Measurements from ENCODE around the gene DPYD. TPM values are rescaled to one million over a fixed set of nuclear protein-coding genes. Genes with fewer than 3 reads are reported as not detected.
A peak's percentile ranks its signal among the peaks of the same experiment; 100 is the strongest.

Gene DPYD
- total and polyA plus RNA-seq, 7 experiments from 2014 or later, result 52.6 to 87.2 (median 57.4) TPM

DNA sequence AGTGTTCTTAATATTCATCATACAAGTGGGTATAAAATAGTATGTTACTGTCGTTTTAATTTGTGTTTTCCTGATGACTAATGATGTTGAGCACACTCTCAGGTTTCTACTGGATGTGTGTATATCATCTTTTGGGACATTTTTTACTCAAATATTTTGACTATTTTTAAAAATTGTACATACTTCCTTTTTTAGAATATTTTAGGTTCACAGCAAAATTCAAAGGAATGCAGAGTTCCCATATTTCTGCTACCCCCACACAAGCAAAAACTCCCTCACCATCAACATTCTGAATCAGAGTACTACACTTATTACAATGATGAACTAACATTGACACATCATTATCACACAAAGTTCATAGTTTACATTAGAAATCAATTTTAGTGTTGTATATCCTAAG lies 114.5 kb downstream of the DPYD start:
- H3K4me3 Mint-ChIP-seq, result no peak overlapping the region
- Histone ChIP-seq H3K4me1 (ENCODE audit: control insufficient read depth in 2 of 2, insufficient read depth in 2 of 2, low read length in 2 of 2) (no peaks in the 10 kb centered on the region), H3K36me3 (ENCODE audit: control insufficient read depth in 2 of 3, insufficient read depth in 3 of 3, low read length in 3 of 3) (no peaks in the 10 kb centered on the region), H3K27me3 (ENCODE audit: control insufficient read depth in 2 of 2, insufficient read depth in 2 of 2, low read length in 2 of 2) (no peaks in the 10 kb centered on the region), H3K4me3 (ENCODE audit: low read length) (no peak overlapping the region), H3K27ac (ENCODE audit: low read depth, low read length) (no peak overlapping the region), H3K9me3 (ENCODE audit: control insufficient read depth in 2 of 3, low read length in 3 of 3) (no peaks in the 10 kb centered on the region)
- ATAC-seq, result no peak
- peaks cover 5 to 36% (median 21%) of the 10 kb centered on the region in 5 donors for H3K36me3 Mint-ChIP-seq
- H3K27me3 Mint-ChIP-seq, result no peaks in the 10 kb centered on the region
- no peak for DNase-seq
- CTCF ChIA-PET, result no interaction called here
- POLR2A ChIA-PET, result no interaction called here
- H3K9me3 Mint-ChIP-seq, result peaks cover 0 to 6% (median 0%) of the 10 kb centered on the region in 11 donors
- peak overlapping the region in 1 of 9 donors; percentile 0 for H3K27ac Mint-ChIP-seq
- intact Hi-C loops (cut with micrococcal nuclease), result loop anchor here in 1 of 2 donors (1.0 kb wide), 1 partner anchor 8 kb away; no protein-coding TSS in a partner anchor
- H3K4me1 Mint-ChIP-seq, result peaks cover 0 to 24% (median 15%) of the 10 kb centered on the region in 7 donors

- Mint-ChIP-seq H3K4me3 (no peak overlapping the region), H3K27ac (no peak overlapping the region), H3K4me1 (peaks cover 0 to 33% (median 19%) of the 10 kb centered on the region in 7 donors), H3K36me3 (peaks cover 5 to 33% (median 18%) of the 10 kb centered on the region in 5 donors), H3K27me3 (no peaks in the 10 kb centered on the region), H3K9me3 (peaks cover 0 to 6% (median 0%) of the 10 kb centered on the region in 11 donors)
- intact Hi-C loops (cut with micrococcal nuclease), result no loop called here
- H3K27me3 ChIP-seq (ENCODE audit: control insufficient read depth in 2 of 2, insufficient read depth in 2 of 2, low read length in 2 of 2), result no peaks in the 10 kb centered on the region
- no peak overlapping the region for H3K4me3 ChIP-seq (ENCODE audit: low read length)
- no peaks in the 10 kb centered on the region for H3K36me3 ChIP-seq (ENCODE audit: control insufficient read depth in 2 of 3, insufficient read depth in 3 of 3, low read length in 3 of 3)
- ChIA-PET POLR2A (interaction anchor here (0.6 kb wide), 1 partner anchor 123 kb away, joined by 3 read pairs; no protein-coding TSS in a partner anchor), CTCF (no interaction called here)
- no peak overlapping the region for H3K27ac ChIP-seq (ENCODE audit: low read depth, low read length)
- ATAC-seq (no peak), DNase-seq (no peak)
- H3K4me1 ChIP-seq (ENCODE audit: control insufficient read depth in 2 of 2, insufficient read depth in 2 of 2, low read length in 2 of 2), result no peaks in the 10 kb centered on the region
- no peaks in the 10 kb centered on the region for H3K9me3 ChIP-seq (ENCODE audit: control insufficient read depth in 2 of 3, low read length in 3 of 3)
These were observed 115.7 kb downstream of the DPYD start for GRCh38 chr1:97805093-97805492.

GRCh38 chr1:97803026-97803425 lies 117.8 kb downstream of the DPYD start:
- no peak overlapping the region for H3K27ac Mint-ChIP-seq
- H3K27me3 Mint-ChIP-seq, result no peaks in the 10 kb centered on the region
- H3K4me1 Mint-ChIP-seq, result peaks cover 0 to 33% (median 20%) of the 10 kb centered on the region in 7 donors
- no peaks in the 10 kb centered on the region for H3K4me1 ChIP-seq (ENCODE audit: control insufficient read depth in 2 of 2, insufficient read depth in 2 of 2, low read length in 2 of 2)
- H3K4me3 Mint-ChIP-seq, result no peak overlapping the region
- no peaks in the 10 kb centered on the region for H3K9me3 ChIP-seq (ENCODE audit: control insufficient read depth in 2 of 3, low read length in 3 of 3)
- no peak for ATAC-seq
- no peak for DNase-seq
- intact Hi-C loops (cut with micrococcal nuclease), result no loop called here
- no peaks in the 10 kb centered on the region for H3K9me3 Mint-ChIP-seq
- H3K36me3 ChIP-seq (ENCODE audit: control insufficient read depth in 2 of 3, insufficient read depth in 3 of 3, low read length in 3 of 3), result no peaks in the 10 kb centered on the region
- H3K27ac ChIP-seq (ENCODE audit: low read depth, low read length), result no peak overlapping the region
- H3K4me3 ChIP-seq (ENCODE audit: low read length), result no peak overlapping the region
- ChIA-PET CTCF (no interaction called here), POLR2A (no interaction called here)
- H3K36me3 Mint-ChIP-seq, result peaks cover 0 to 32% (median 17%) of the 10 kb centered on the region in 5 donors
- no peaks in the 10 kb centered on the region for H3K27me3 ChIP-seq (ENCODE audit: control insufficient read depth in 2 of 2, insufficient read depth in 2 of 2, low read length in 2 of 2)

- no peak overlapping the region for H3K4me3 ChIP-seq (ENCODE audit: low read length)
- no peaks in the 10 kb centered on the region for H3K9me3 ChIP-seq (ENCODE audit: control insufficient read depth in 2 of 3, low read length in 3 of 3)
- H3K36me3 ChIP-seq (ENCODE audit: control insufficient read depth in 2 of 3, insufficient read depth in 3 of 3, low read length in 3 of 3), result no peaks in the 10 kb centered on the region
- ATAC-seq (no peak), DNase-seq (no peak)
- POLR2A ChIA-PET, result no interaction called here
- no peaks in the 10 kb centered on the region for H3K27me3 Mint-ChIP-seq
- H3K27me3 ChIP-seq (ENCODE audit: control insufficient read depth in 2 of 2, insufficient read depth in 2 of 2, low read length in 2 of 2), result no peaks in the 10 kb centered on the region
- H3K4me1 ChIP-seq (ENCODE audit: control insufficient read depth in 2 of 2, insufficient read depth in 2 of 2, low read length in 2 of 2), result no peaks in the 10 kb centered on the region
- H3K27ac ChIP-seq (ENCODE audit: low read depth, low read length), result no peak overlapping the region
- CTCF ChIA-PET, result no interaction called here
- intact Hi-C loops (cut with micrococcal nuclease), result no loop called here
- H3K27ac Mint-ChIP-seq, result no peak overlapping the region
- peaks cover 0 to 32% (median 18%) of the 10 kb centered on the region in 5 donors for H3K36me3 Mint-ChIP-seq
- no peak overlapping the region for H3K4me3 Mint-ChIP-seq
- H3K9me3 Mint-ChIP-seq, result no peaks in the 10 kb centered on the region
- H3K4me1 Mint-ChIP-seq, result peaks cover 0 to 33% (median 19%) of the 10 kb centered on the region in 7 donors
These were observed 118.8 kb downstream of the DPYD start for GRCh38 chr1:97802011-97802410.

- no peaks in the 10 kb centered on the region for H3K27me3 Mint-ChIP-seq
- DNase-seq (no peak), ATAC-seq (no peak)
- peaks cover 0 to 32% (median 20%) of the 10 kb centered on the region in 5 donors for H3K36me3 Mint-ChIP-seq
- H3K27ac Mint-ChIP-seq, result no peak overlapping the region
- no peaks in the 10 kb centered on the region for H3K27me3 ChIP-seq (ENCODE audit: control insufficient read depth in 2 of 2, insufficient read depth in 2 of 2, low read length in 2 of 2)
- H3K36me3 ChIP-seq (ENCODE audit: control insufficient read depth in 2 of 3, insufficient read depth in 3 of 3, low read length in 3 of 3), result no peaks in the 10 kb centered on the region
- intact Hi-C loops (cut with micrococcal nuclease), result loop anchor here in 1 of 2 donors (1.0 kb wide), 1 partner anchor 9 kb away; no protein-coding TSS in a partner anchor
- no peaks in the 10 kb centered on the region for H3K9me3 Mint-ChIP-seq
- no peak overlapping the region for H3K27ac ChIP-seq (ENCODE audit: low read depth, low read length)
- no peaks in the 10 kb centered on the region for H3K9me3 ChIP-seq (ENCODE audit: control insufficient read depth in 2 of 3, low read length in 3 of 3)
- ChIA-PET CTCF (no interaction called here), POLR2A (no interaction called here)
- H3K4me3 ChIP-seq (ENCODE audit: low read length), result no peak overlapping the region
- no peak overlapping the region for H3K4me3 Mint-ChIP-seq
- no peaks in the 10 kb centered on the region for H3K4me1 ChIP-seq (ENCODE audit: control insufficient read depth in 2 of 2, insufficient read depth in 2 of 2, low read length in 2 of 2)
- peaks cover 3 to 24% (median 21%) of the 10 kb centered on the region in 7 donors for H3K4me1 Mint-ChIP-seq
These were observed 123.2 kb downstream of the DPYD start for GRCh38 chr1:97797403-97798183.

DNA sequence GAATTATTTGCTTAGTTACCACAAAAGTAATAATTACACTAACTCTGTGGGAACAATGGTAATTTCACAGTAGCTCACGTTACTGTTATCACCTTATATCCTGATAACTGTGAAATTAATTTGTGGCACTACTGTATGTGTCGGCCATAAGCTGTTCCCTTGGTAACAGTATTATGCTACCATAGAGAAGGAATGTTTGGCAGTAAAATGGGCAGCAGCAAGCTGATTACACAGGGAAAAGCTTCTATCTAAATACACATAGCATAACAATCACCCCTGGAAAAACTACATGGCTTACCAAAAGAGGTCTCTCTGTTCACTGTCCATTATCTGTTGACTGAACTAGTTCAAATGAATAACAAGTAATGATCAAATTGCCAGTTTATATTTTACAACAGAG lies 124.1 kb downstream of the DPYD start:
- Mint-ChIP-seq H3K36me3 (peaks cover 0 to 33% (median 20%) of the 10 kb centered on the region in 5 donors), H3K4me1 (peaks cover 5 to 29% (median 19%) of the 10 kb centered on the region in 7 donors), H3K9me3 (no peaks in the 10 kb centered on the region), H3K27me3 (no peaks in the 10 kb centered on the region), H3K4me3 (no peak overlapping the region), H3K27ac (no peak overlapping the region)
- Histone ChIP-seq H3K36me3 (ENCODE audit: control insufficient read depth in 2 of 3, insufficient read depth in 3 of 3, low read length in 3 of 3) (no peaks in the 10 kb centered on the region), H3K9me3 (ENCODE audit: control insufficient read depth in 2 of 3, low read length in 3 of 3) (no peaks in the 10 kb centered on the region), H3K27ac (ENCODE audit: low read depth, low read length) (no peak overlapping the region), H3K4me1 (ENCODE audit: control insufficient read depth in 2 of 2, insufficient read depth in 2 of 2, low read length in 2 of 2) (peaks cover 0 to 2% of the 10 kb centered on the region in 2 donors), H3K4me3 (ENCODE audit: low read length) (no peak overlapping the region), H3K27me3 (ENCODE audit: control insufficient read depth in 2 of 2, insufficient read depth in 2 of 2, low read length in 2 of 2) (no peaks in the 10 kb centered on the region)
- intact Hi-C loops (cut with micrococcal nuclease), result no loop called here
- POLR2A ChIA-PET, result no interaction called here
- ATAC-seq (no peak), DNase-seq (no peak)
- CTCF ChIA-PET, result no interaction called here

- intact Hi-C loops (cut with micrococcal nuclease), result no loop called here
These were observed 128.2 kb downstream of the DPYD start for GRCh38 chr1:97792655-97793054.

More at GRCh38 chr1:97792655-97793054, 128.2 kb downstream of the DPYD start:
- Histone ChIP-seq H3K27me3 (ENCODE audit: control insufficient read depth in 2 of 2, insufficient read depth in 2 of 2, low read length in 2 of 2) (no peaks in the 10 kb centered on the region), H3K27ac (ENCODE audit: low read depth, low read length) (no peak overlapping the region), H3K9me3 (ENCODE audit: control insufficient read depth in 2 of 3, low read length in 3 of 3) (no peaks in the 10 kb centered on the region), H3K4me3 (ENCODE audit: low read length) (no peak overlapping the region), H3K4me1 (ENCODE audit: control insufficient read depth in 2 of 2, insufficient read depth in 2 of 2, low read length in 2 of 2) (peaks cover 0 to 20% of the 10 kb centered on the region in 2 donors), H3K36me3 (ENCODE audit: control insufficient read depth in 2 of 3, insufficient read depth in 3 of 3, low read length in 3 of 3) (no peaks in the 10 kb centered on the region)
- H3K4me3 Mint-ChIP-seq, result no peak overlapping the region
- H3K36me3 Mint-ChIP-seq, result peaks cover 0 to 28% (median 6%) of the 10 kb centered on the region in 5 donors
- H3K27me3 Mint-ChIP-seq, result no peaks in the 10 kb centered on the region
- no peak for DNase-seq
- peaks cover 7 to 46% (median 37%) of the 10 kb centered on the region in 7 donors for H3K4me1 Mint-ChIP-seq
- no peak overlapping the region for H3K27ac Mint-ChIP-seq
- ChIA-PET POLR2A (no interaction called here), CTCF (no interaction called here)
- no peaks in the 10 kb centered on the region for H3K9me3 Mint-ChIP-seq
- ATAC-seq, result no peak
